HepG2 (cell line): ENCODE results near the gene PHF23. TPM values are rescaled to one million over a fixed set of nuclear protein-coding genes. Genes with fewer than 3 reads are reported as not detected.

ENCODE experiments used
- AFF4 ChIP-seq: sonication (generic); formaldehyde crosslinking; IDR thresholded peaks from 2 replicates; pipeline ENCODE4 v1.4.0; 2020; ENCODE audit warnings: missing genetic modification reagents
- CBX5 ChIP-seq: sonication (generic); formaldehyde crosslinking; IDR thresholded peaks from 2 replicates; pipeline ENCODE4 v1.4.0; 2020; ENCODE audit warnings: missing genetic modification reagents, borderline replicate concordance
- CC2D1A ChIP-seq: sonication (generic); formaldehyde crosslinking; IDR thresholded peaks from 2 replicates; pipeline ENCODE4 v1.8.1; 2023; ENCODE audit warnings: mild to moderate bottlenecking, missing genetic modification reagents
- CHD2 ChIP-seq: IDR thresholded peaks from 2 replicates; pipeline ENCODE4 v1.6.1; 2011; ENCODE audit warnings: low read depth, low read length, improper control_type of control experiment
- ERF ChIP-seq: IDR thresholded peaks from 2 replicates; pipeline ENCODE4 v1.6.1; 2018; ENCODE audit warnings: missing biosample characterization, missing genetic modification reagents
- HMGA1 ChIP-seq: sonication (generic); formaldehyde crosslinking; conservative IDR thresholded peaks from 2 replicates; pipeline ENCODE4 v1.4.0; 2020; ENCODE audit warnings: missing genetic modification reagents
- HNRNPUL1 ChIP-seq: fragments of 200-400 bp; formaldehyde crosslinking; IDR thresholded peaks from 2 replicates; pipeline ENCODE4 v1.6.1; 2017; ENCODE audit warnings: low read depth, mild to moderate bottlenecking, low read length, moderate library complexity
- MTA3 ChIP-seq: sonication (generic); formaldehyde crosslinking; IDR thresholded peaks from 2 replicates; pipeline ENCODE4 v1.4.0; 2020; ENCODE audit warnings: missing genetic modification reagents
- NCOA2 ChIP-seq: sonication (generic); formaldehyde crosslinking; IDR thresholded peaks from 2 replicates; pipeline ENCODE4 v1.8.0; 2022; ENCODE audit warnings: inconsistent platforms
- RARA ChIP-seq: IDR thresholded peaks from 2 replicates; pipeline ENCODE4 v1.6.1; 2016; ENCODE audit warnings: missing genetic modification reagents, missing compliant biosample characterization
- SCMH1 ChIP-seq: sonication (generic); formaldehyde crosslinking; IDR thresholded peaks from 2 replicates; pipeline ENCODE4 v1.9.0; 2021; ENCODE audit warnings: missing genetic modification reagents, mild to moderate bottlenecking, borderline replicate concordance
- SRSF1 ChIP-seq: fragments of 200-400 bp; formaldehyde crosslinking; optimal IDR thresholded peaks from 2 replicates; pipeline ENCODE3; 2017; ENCODE audit warnings: mild to moderate bottlenecking, low read depth, low read length, moderate library complexity
- STAG1 ChIP-seq: sonication (generic); formaldehyde crosslinking; IDR thresholded peaks from 2 replicates; pipeline ENCODE4 v1.4.0; 2020; ENCODE audit warnings: missing genetic modification reagents
- ZBTB1 ChIP-seq: sonication (generic); formaldehyde crosslinking; IDR thresholded peaks from 2 replicates; pipeline ENCODE4 v1.4.0; 2020; ENCODE audit warnings: missing genetic modification reagents, borderline replicate concordance
- ZBTB2 ChIP-seq: sonication (generic); formaldehyde crosslinking; IDR thresholded peaks from 2 replicates; pipeline ENCODE4 v1.8.0; 2022; ENCODE audit warnings: low read depth, missing genetic modification reagents
- ZBTB43 ChIP-seq: sonication (generic); formaldehyde crosslinking; conservative IDR thresholded peaks from 2 replicates; pipeline ENCODE4 v1.4.0; 2020; ENCODE audit warnings: missing genetic modification reagents
- ZNF224 ChIP-seq: sonication (generic); formaldehyde crosslinking; IDR thresholded peaks from 2 replicates; pipeline ENCODE4 v1.5.0; 2020; ENCODE audit warnings: mild to moderate bottlenecking, missing genetic modification reagents
- ZNF574 ChIP-seq: sonication (generic); formaldehyde crosslinking; IDR thresholded peaks from 2 replicates; pipeline ENCODE4 v1.4.0; 2020; ENCODE audit warnings: missing genetic modification reagents
- ZNF792 ChIP-seq: IDR thresholded peaks from 2 replicates; pipeline ENCODE4 v1.6.1; 2016
- polyA plus RNA-seq, 8 experiments: library from polyadenylated mRNA; depleted of rRNA in 3 of 8; stranded (reverse) in 7 of 8; unstranded in 1 of 8; fragments of >200 nt; fragmentation: Illumina TruSeq in 4 of 8; extraction: Trizol in 4 of 8; gene quantifications; 2 replicates each; pipeline versions ENCODE4 v1.2.1 to v1.2.3, GENCODE V29; 2011 to 2016; ENCODE audit warnings: low read depth in 4 of 8, missing spikeins in 1 of 8, mixed read lengths in 1 of 8; ENCODE audit not compliant: insufficient read depth in 1 of 8
- total RNA-seq, 5 experiments: library from RNA; depleted of rRNA; stranded (reverse); fragments of >200 nt; fragmentation: Illumina TruSeq; extraction: Trizol; gene quantifications; 2 replicates each; pipeline ENCODE4 v1.2.3, GENCODE V29; 2016; ENCODE audit warnings: low read depth in 1 of 5

PHF23 gene
- total and polyA plus RNA-seq, 2 of the 13 experiments (the other 11 are each of a cell fraction or from before 2014, with no cell fraction given) = 27.6 to 33.2 TPM

GRCh38 chr17:7239091-7240027 lies at the start of gene PHF23 (continued):
- TF ChIP-seq HMGA1 (CRISPR knock-in tag) (no peak), SCMH1 (no peak), NCOA2 (CRISPR knock-in tag) (no peak; the same call in 1 of the 2 replicates), RARA (no peak), MTA3 (CRISPR knock-in tag) (no peak), ZBTB1 (no peak), ZNF574 (CRISPR knock-in tag) (peak; percentile 93), ERF (CRISPR knock-in tag) (no peak), STAG1 (no peak), ZNF792 (no peak), SRSF1 (peak; percentile 58), CBX5 (no peak), ZBTB43 (CRISPR knock-in tag) (no peak), AFF4 (CRISPR knock-in tag) (no peak), ZBTB2 (peak; percentile 77; the same call in 1 of the 2 replicates), CHD2 (peak; percentile 36; the same call in 1 of the 2 replicates), ZNF224 (no peak), HNRNPUL1 (no peak), CC2D1A (CRISPR knock-in tag) (no peak)
